OCI-LY7 (cell line): ENCODE measurements around the gene PNKP. TPM values are rescaled to one million over a fixed set of nuclear protein-coding genes. Genes with fewer than 3 reads are reported as not detected.

Experiments
- BruUV-seq: library from RNA; stranded (reverse); fragments of 400-500 nt; replicated peaks from 2 replicates; lab custom pipeline; 2021; lab: Mats Ljungman, UMichigan
- CTCF ChIA-PET: fragments of 300-600 bp; sonication (Branson Sonifier 250); formaldehyde crosslinking; loops from one replicate; lab custom pipeline; 2022; ENCODE audit warnings: antibody characterized with exemption; ENCODE audit not compliant: unreplicated experiment; lab: Charles Lee
- POLR2A ChIA-PET: fragments of 300-600 bp; sonication (Branson Sonifier 250); formaldehyde crosslinking; loops from one replicate; lab custom pipeline; 2022; ENCODE audit warnings: antibody characterized with exemption; lab: Charles Lee
- DNase-seq: peaks from one replicate; pipeline ENCODE4 v3.0.0-alpha.2; 2015; ENCODE audit warnings: low spot score
- H2AFZ ChIP-seq: fragments of 200-600 bp; sonication (generic), shearing (Covaris generic); 2 replicates; pipeline ENCODE4 v1.6.1; 2014; ENCODE audit warnings: mild to moderate bottlenecking, antibody characterized with exemption, low read length, moderate library complexity
- H3K27ac ChIP-seq: fragments of 200-600 bp; sonication (generic); 2 replicates; pipeline ENCODE4 v1.5.1; 2014; ENCODE audit warnings: mixed run types, low read depth, mild to moderate bottlenecking, moderate library complexity, low read length, inconsistent platforms; ENCODE audit not compliant: poor library complexity, severe bottlenecking
- H3K36me3 ChIP-seq: fragments of 200-600 bp; sonication (generic); 2 replicates; pipeline ENCODE4 v1.6.1; 2014; ENCODE audit warnings: mild to moderate bottlenecking, antibody characterized with exemption, low read length, moderate library complexity, mixed read lengths; ENCODE audit not compliant: insufficient read depth
- H3K4me1 ChIP-seq: fragments of 200-600 bp; sonication (generic); 2 replicates; pipeline ENCODE4 v1.5.1; 2014; ENCODE audit warnings: mild to moderate bottlenecking, low read length; ENCODE audit not compliant: insufficient read depth, poor library complexity, severe bottlenecking
- H3K4me2 ChIP-seq: fragments of 200-600 bp; sonication (generic); 2 replicates; pipeline ENCODE4 v1.6.1; 2014; ENCODE audit warnings: mild to moderate bottlenecking, low read length
- H3K4me3 ChIP-seq: fragments of 200-600 bp; sonication (generic); 2 replicates; pipeline ENCODE4 v1.5.1; 2014; ENCODE audit warnings: mild to moderate bottlenecking, low read depth, low read length; ENCODE audit not compliant: poor library complexity, severe bottlenecking
- H3K79me2 ChIP-seq: fragments of 200-600 bp; sonication (generic); 2 replicates; pipeline ENCODE4 v1.6.1; 2016; ENCODE audit warnings: low read depth, mild to moderate bottlenecking, low read length, moderate library complexity, mixed read lengths; ENCODE audit not compliant: insufficient read depth
- H3K9me2 ChIP-seq: fragments of 200-600 bp; sonication (generic); 2 replicates; pipeline ENCODE4 v1.6.1; 2016; ENCODE audit warnings: mild to moderate bottlenecking, low read length, mixed read lengths; ENCODE audit not compliant: insufficient read depth
- H3K9me3 ChIP-seq: fragments of 200-600 bp; sonication (generic); 2 replicates; pipeline ENCODE4 v1.6.1; 2014; ENCODE audit warnings: mild to moderate bottlenecking, mixed run types, low read length, mixed read lengths
- H4K20me1 ChIP-seq: fragments of 200-600 bp; sonication (generic); 2 replicates; pipeline ENCODE4 v1.6.1; 2014; ENCODE audit warnings: mild to moderate bottlenecking, antibody characterized with exemption, low read length, moderate library complexity, mixed read lengths; ENCODE audit not compliant: insufficient read depth
- EZH2phosphoT487 ChIP-seq: fragments of 200-600 bp; sonication (generic); IDR thresholded peaks from 2 replicates; pipeline ENCODE4 v1.6.1; 2018; ENCODE audit warnings: low read depth, borderline replicate concordance, mild to moderate bottlenecking, mixed run types, antibody characterized with exemption, low read length, moderate library complexity, mixed read lengths
- intact Hi-C: fragments of 100-400 bp; cut with micrococcal nuclease; formaldehyde crosslinking; loops from one replicate; pipeline ENCODE4 v1.10.0; 2022; ENCODE audit not compliant: unreplicated experiment
- total RNA-seq, 2 experiments: library from RNA; depleted of rRNA in 1 of 2; stranded (reverse); fragments of >200 nt in 1 of 2; shearing (Covaris generic) in 1 of 2; gene quantifications; 2 replicates each; pipeline ENCODE4 v1.2.3, GENCODE V29; 2014 to 2022
- TF ChIP-seq, protein P1 (sequence below): fragments of 200-600 bp; sonication (generic); conservative IDR thresholded peaks from 2 replicates; pipeline ENCODE4 v1.5.1; 2014; ENCODE audit warnings: mild to moderate bottlenecking, antibody characterized with exemption, low read length, moderate library complexity, mixed read lengths

The PNKP gene
- total RNA-seq, 2 experiments from 2014 or later: 90.9 to 118 TPM

GRCh38 chr19:49861107-49861506 lies 6.3 kb downstream of the PNKP start:
- TF ChIP-seq EZH2phosphoT487: no peak
- TF ChIP-seq, protein P1, sequence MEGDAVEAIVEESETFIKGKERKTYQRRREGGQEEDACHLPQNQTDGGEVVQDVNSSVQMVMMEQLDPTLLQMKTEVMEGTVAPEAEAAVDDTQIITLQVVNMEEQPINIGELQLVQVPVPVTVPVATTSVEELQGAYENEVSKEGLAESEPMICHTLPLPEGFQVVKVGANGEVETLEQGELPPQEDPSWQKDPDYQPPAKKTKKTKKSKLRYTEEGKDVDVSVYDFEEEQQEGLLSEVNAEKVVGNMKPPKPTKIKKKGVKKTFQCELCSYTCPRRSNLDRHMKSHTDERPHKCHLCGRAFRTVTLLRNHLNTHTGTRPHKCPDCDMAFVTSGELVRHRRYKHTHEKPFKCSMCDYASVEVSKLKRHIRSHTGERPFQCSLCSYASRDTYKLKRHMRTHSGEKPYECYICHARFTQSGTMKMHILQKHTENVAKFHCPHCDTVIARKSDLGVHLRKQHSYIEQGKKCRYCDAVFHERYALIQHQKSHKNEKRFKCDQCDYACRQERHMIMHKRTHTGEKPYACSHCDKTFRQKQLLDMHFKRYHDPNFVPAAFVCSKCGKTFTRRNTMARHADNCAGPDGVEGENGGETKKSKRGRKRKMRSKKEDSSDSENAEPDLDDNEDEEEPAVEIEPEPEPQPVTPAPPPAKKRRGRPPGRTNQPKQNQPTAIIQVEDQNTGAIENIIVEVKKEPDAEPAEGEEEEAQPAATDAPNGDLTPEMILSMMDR: no peak
- Histone ChIP-seq H3K4me1 (peaks cover 15% of the 10 kb centered on the region), H3K36me3 (peaks cover 88% of the 10 kb centered on the region), H4K20me1 (peaks cover 10% of the 10 kb centered on the region; the same call in 1 of the 2 replicates), H3K9me3 (no peaks in the 10 kb centered on the region), H2AFZ (no peak overlapping the region), H3K4me2 (no peak overlapping the region), H3K79me2 (peaks cover 20% of the 10 kb centered on the region; the same call in 1 of the 2 replicates), H3K27ac (no peak overlapping the region), H3K4me3 (no peak overlapping the region), H3K9me2 (no peaks in the 10 kb centered on the region)
- DNase-seq: no peak
- intact Hi-C loops: no loop called here
- ChIA-PET POLR2A (no interaction called here), CTCF (no interaction called here)
- no TSS peak for BruUV-seq

GRCh38 chr19:49860336-49861102 lies 6.9 kb downstream of the PNKP start:
- intact Hi-C loops: no loop called here
- Histone ChIP-seq H4K20me1 (peaks cover 10% of the 10 kb centered on the region; the same call in 1 of the 2 replicates), H2AFZ (no peak overlapping the region), H3K27ac (no peak overlapping the region), H3K4me3 (no peak overlapping the region), H3K36me3 (peaks cover 94% of the 10 kb centered on the region), H3K4me1 (peaks cover 9% of the 10 kb centered on the region), H3K9me2 (no peaks in the 10 kb centered on the region), H3K79me2 (peaks cover 14% of the 10 kb centered on the region; the same call in 1 of the 2 replicates), H3K4me2 (no peak overlapping the region), H3K9me3 (no peaks in the 10 kb centered on the region)
- DNase-seq: no peak
- ChIA-PET POLR2A (no interaction called here), CTCF (no interaction called here)
- TF ChIP-seq, protein P1: no peak
- no peak for TF ChIP-seq EZH2phosphoT487
- no TSS peak for BruUV-seq

DNA sequence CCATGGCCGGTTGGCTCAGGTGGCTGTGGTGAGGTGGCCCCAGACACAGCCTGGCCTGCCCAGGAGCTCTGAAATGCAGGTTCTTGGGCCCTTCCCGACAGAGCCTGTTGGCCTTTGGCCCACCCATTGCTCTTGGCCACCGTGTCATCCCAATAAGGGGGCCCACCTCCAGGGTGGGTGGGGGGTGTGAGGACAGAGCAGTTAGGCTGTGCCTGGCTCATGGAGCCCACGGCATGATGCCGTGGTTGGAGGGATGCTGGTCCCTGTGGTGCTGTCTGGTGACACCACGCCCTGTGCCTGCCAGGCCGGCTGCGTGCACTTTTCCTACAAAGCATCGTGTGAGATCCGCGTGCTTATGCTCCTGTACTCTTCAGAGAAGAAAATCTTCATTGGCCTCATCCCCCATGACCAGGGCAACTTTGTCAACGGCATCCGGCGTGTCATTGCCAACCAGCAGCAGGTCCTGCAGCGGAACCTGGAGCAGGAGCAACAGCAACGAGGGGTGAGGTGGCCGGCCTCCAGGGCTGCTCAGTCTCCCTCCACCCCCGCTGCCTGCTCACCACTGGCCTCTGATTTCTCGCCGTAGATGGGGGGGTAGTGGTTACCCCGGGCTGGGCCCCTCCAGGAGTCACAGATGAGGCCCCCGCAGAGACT lies 7.6 kb downstream of the PNKP start:
- Histone ChIP-seq H3K4me2 (no peak overlapping the region), H3K9me2 (no peaks in the 10 kb centered on the region), H3K4me3 (no peak overlapping the region), H3K9me3 (no peaks in the 10 kb centered on the region), H3K27ac (no peak overlapping the region), H4K20me1 (peaks cover 6% of the 10 kb centered on the region; the same call in 1 of the 2 replicates), H2AFZ (no peak overlapping the region), H3K79me2 (peaks cover 7% of the 10 kb centered on the region; the same call in 1 of the 2 replicates), H3K36me3 (peaks cover 97% of the 10 kb centered on the region), H3K4me1 (peaks cover 4% of the 10 kb centered on the region)
- ChIA-PET POLR2A (no interaction called here), CTCF (no interaction called here)
- DNase-seq: no peak
- TF ChIP-seq EZH2phosphoT487: no peak
- TF ChIP-seq, protein P1: no peak
- BruUV-seq: no TSS peak
- intact Hi-C loops: no loop called here
